EL (cell line): ENCODE results near the gene ST3GAL3.
A peak's percentile ranks its signal among the peaks of the same experiment; 100 is the strongest.

ENCODE experiments used
- DNase-seq: peaks from one replicate; pipeline ENCODE4 v3.0.0-alpha.2; 2016

Gene ST3GAL3

DNA sequence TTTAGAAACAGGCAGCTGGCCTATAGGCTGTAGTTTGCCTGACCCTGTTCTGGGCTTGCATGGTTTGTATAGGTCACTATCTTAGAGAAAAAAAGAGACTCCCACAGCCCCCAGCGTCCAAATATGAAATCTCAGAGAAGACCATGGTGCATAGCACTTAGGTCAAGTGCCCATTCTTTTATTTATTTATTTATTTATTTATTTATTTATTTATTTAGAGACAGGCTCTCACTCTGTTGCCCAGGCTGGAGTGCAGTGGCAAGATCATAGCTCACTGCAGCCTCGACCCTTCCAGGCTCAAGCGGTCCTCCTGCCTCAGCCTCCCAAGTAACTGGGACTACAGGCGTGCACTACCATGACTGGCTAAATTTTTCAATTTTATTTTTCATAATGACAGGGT is 175.4 kb downstream of the ST3GAL3 start:
- no peak for DNase-seq

DNA sequence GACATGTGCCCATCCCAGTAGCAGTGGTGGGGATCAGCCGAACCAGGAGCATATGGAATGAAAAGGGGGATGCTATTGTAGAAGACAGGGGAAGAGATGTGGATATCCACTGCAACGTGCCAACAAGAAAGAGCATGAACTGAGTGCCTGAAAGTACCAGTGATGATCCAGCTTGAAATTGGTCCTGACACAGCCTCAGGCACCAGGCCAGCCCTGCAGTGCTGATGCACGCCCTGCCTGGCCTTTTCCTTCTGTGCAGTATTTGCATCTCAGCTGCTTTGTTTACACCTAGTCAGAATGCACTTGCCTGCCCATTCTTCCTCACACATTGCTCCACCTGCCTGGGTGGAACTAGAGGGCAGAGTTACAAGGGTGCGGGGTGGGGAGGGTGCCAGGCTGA is 176.0 kb downstream of the ST3GAL3 start:
- DNase-seq: no peak

DNA sequence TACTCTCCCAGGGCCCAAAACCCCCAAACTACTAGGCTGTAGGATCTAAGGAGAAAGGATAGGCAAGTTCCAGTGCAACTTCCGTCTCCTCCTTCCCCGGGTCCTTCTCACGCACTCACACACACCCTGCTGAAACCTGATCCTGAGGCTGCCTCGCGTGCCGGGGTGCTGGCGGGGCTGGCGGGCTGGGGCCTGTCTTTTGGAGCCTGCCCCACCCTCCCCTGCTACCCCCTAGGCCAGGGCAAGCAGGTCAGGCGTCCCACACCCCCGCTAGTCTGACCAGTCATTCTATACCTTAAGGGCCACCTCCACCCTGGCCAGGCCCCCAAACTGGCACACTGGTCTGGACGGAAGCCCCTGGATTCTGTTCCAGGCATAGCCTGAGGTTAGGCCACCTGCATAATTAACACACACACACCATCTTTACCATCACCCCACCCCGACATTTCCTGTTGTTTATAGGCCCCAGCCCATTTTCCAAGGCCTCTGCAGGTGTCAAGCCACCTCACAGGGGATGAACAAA is 178.0 kb downstream of the ST3GAL3 start:
- no peak for DNase-seq

DNA sequence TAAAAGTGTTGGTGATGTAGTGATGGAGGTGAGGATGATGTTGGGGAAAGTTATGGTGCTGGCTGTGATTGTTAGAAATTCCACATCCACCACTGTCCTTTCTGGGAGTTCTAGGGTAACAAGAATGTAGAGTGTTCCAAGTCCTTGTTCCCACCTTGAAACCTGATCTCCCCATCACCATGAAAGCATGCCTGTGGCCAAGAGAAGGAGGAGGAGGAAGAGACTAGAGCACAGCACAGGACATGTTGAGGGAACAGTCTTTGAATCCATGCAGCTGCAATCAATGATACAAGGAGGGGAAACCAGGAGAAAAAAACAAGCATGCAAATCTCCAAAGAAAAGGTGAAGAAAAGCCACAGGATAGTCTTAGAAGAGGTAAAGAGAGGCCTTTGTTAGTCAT is 180.4 kb downstream of the ST3GAL3 start:
- no peak for DNase-seq

DNA sequence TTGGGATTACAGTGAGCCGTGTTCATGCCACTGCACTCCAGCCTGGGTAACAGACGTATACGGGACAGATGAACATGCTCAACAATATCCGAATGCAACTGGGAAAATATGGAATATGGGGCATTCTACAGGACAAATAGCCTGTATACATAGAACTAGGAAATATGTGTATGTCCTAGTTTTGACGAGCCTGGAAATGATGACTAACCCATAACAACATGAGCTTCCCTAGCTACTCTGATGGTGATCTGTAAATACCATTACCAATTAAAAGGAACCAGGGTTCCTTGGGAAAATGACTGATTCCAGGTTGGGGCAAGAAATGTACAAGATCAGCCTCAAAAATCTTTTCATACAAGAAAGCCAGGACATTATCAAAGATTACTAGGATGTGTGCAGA is 183.5 kb downstream of the ST3GAL3 start:
- no peak for DNase-seq

DNA sequence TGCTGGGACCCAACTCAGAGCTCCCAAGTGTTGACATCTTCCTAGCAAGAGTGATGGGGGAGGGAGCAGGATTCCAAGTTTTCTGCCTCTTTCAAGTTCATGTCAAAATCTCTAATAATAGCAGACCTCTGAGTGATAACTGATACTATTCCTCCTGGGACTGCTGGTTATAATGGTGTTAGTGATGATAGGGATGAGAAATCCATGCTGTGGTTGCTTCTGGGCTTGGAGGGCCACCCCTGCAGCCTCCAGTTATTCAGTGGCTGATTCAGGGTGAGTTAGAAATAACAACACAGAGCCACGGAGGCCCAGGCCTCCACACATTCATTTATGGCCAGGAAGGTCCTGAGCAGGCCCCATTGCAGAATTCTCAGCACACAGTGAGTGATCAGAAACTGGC is 185.7 kb downstream of the ST3GAL3 start:
- no peak for DNase-seq

DNA sequence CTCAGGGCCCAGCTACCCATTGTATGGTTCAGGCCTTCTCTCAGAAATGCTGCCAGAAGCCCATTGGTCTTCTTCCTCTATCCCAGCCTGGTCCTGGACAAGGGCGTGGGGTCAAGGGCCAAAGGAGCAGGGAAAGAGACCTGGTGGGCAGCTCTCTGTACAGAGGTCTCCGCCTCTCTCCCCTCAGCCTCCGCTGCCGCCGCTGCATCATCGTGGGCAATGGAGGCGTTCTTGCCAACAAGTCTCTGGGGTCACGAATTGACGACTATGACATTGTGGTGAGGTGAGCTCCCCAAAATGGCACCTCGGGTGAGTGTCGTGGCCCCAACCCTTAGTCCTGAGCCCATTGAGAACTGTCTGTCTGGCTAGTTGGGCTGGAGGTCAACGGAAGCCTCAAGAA is 191.6 kb downstream of the ST3GAL3 start:
- no peak for DNase-seq

DNA sequence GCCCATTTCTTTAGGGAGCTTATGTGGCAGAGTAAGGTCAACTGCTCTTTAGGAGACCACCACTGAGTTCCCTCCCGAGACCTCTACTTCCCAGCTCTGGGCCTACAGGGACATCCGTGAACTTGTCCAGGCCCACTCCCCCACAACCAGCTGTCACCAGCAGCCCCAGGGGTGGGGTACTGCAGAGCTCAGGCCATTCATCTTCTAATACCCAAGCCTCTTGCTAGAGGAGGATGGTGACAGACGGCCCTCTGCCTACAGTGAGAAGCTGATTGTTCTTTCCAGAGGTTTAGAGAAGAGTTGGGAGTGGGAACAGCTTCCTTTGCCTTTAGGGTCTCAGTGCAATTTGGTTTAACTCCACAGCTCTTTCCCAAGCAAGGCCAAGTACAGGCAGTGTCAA is 193.1 kb downstream of the ST3GAL3 start:
- DNase-seq: no peak

DNA sequence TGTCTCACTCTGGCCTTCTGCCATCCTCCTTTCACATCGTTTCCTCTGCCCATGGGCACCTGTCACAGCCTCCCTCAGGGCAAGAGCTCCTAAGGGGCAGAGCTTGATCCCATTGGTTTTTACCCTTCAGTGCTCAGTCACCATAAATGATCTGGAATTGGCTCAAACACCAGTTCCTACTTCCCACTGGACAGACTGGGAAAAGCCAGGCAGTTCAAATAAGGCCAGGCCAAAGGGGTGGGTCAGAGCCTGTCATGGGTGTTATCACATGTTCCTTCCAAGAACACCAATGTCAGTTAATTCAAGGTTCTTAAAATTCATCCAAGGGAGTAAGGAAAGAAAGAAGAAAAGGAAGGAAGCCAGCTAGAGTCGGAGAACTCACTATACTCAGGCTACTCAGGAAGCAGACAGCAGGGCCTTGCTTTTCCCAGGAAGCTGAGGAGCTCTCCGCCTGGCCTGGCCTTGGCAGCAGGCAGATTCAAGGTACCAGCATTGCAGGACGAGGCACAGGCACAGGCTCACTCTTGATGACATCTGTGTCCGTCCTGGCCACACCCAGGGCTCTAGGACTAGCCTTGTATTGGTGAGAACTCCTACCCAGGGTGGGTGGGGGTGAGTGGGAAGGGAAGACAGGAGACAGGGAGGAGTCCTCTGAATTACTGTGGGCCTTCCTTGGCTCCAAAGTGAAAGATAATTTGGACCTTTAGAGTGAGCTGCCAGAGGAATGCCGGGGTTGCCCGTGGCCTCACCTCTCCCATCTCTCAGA is 194.0 kb downstream of the ST3GAL3 start:
- DNase-seq: no peak

DNA sequence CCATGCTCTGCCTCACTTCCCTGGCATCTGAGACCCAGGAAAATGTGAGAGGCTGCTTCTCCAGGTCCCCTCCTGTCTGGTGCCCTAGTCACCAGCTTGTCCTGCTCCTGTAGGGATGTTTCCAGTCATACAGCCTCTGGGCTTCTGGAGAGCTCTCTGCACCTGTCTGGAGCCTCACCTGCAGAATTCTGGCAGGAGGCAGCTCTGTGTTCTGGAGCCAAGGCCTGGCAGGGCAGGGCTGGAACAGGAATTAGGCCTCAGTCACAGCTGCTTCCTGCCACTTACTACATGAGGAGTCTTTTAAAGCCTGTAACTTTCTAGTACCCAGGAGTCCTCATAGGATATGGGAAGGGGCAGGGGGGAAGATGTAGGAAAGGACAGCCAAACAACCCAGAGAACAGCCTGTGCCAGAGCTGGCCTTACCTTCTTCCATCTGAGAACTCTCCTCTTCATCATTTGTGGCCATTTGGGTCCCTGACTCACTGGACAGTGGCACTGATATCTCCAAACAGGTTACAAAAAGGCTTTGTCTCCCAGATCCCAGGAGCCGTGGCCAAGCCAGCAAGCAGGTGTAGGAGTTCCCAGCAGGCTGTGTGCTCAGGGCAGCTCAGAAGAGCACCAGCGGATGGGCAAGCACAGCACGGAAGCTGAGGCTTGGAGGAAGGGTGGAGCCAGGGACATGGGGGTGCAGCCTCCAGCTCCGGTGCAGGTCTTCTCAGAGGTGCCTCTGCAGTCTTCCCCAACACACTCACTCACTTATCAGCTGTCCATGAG is 194.9 kb downstream of the ST3GAL3 start:
- no peak for DNase-seq

DNA sequence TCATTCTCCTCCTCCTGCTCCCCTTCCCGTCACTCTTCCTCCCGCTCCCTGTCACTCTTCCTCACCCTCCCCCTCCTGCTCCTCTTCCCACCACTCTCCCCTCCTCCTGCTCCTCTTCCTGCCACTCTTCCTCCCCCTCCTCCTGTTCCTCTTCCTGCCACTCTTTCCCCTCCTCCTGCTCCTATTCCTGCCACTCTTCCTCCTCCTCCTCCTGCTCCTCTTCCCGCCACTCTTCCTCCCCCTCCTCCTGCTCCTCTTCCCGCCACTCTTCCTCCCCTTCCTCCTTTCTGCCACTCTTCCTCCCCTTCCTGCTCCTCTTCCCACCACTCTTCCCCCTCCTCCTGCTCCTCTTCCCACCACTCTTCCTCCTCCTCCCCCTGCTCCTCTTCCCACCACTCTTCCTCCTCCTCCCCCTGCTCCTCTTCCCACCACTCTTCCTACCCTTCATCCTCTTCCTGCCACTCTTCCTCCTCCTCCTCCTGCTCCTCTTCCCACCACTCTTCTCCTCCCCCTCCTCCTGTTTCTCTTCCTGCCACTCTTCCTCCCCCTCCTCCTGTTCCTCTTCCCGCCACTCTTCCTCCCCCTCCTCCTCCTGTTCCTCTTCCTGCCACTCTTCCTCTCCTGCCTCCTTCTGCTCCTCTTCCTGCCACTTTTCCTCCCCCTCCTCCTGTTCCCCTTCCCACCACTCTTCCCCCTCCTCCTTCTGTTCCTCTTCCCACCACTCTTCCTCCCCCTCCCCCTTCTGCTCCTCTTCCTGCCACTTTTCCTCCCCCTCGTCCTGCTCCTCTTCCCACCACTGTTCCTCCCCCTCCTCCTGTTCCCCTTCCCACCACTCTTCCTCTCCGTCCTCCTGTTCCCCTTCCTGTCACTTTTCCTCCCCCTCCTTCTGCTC is 197.6 kb downstream of the ST3GAL3 start:
- DNase-seq: no peak

DNA sequence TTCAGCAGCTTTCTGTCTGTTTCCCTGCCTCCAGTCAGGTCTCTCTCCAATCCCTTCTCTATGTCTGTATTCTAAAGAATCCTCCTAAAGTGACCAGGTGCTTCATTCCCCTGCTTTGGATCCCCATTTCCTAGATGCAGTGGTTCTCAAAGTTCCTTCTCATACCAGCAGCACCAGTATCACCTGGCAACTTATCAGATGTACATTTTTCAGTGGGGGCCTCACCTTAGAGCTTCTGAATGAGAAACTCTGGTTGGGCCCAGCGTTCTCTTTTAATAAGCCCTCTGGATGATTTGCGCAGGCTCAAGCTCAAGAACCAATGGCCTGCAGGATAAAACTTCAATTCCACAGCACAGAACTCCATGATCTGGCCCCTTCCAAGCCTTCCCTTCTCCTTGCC is 200.9 kb downstream of the ST3GAL3 start:
- DNase-seq: no peak

DNA sequence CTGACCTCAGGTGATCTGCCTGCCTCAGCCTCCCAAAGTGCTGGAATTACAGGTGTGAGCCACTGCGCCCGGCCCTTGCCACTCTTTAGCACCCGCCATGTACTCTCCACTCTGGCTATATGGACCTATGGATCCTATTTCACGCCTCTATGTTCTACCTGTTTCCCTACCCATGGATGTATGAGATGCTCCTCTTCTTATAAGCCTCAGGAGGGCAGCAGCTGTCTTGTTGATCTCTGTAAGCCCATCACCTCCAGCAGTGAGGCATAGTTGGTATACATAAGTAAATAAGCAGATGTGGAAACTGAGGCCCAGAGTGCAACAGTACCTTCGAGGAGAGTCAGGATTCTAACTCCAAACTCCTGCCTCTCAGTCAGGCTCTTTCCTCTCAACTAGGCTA is 201.5 kb downstream of the ST3GAL3 start:
- no peak for DNase-seq

DNA sequence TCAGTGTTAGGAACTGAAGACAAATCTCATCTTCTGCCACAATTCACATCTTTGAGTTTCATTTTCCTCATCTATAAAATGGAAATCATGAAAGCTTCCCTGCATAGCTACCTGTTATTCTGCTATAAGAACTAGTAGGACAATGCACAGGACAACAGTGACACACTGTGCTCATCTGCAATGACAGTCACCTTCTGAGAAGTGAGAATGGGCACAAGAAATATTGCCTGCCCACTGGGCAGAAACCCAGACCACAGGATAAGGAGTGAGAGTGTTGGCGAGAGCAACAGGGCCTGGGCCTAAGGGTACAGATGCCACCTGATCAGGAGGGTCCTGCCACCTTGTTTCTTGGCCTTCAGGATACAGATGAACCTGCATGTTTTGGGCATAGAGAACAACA is 203.0 kb downstream of the ST3GAL3 start:
- DNase-seq: no peak

DNA sequence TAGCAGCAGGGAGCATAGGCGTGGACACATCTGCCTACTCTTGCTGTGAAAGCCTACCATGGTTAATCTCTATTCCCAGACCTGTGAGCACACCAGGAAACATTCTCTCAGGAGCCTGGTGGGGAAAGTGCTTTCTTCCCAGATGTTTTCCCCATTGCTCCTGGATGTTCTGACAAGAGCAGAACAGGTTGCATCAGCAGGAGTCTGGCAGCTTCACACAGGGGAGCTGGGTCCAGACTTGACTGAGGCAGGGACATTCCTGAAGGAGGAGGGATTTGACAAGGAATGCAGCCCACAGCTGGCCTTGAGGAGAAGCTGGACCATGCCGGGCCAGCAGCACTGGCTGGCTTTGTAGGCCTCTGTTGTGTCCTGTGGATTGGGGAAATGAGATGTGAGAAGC is 205.3 kb downstream of the ST3GAL3 start:
- DNase-seq: peak; percentile 63

DNA sequence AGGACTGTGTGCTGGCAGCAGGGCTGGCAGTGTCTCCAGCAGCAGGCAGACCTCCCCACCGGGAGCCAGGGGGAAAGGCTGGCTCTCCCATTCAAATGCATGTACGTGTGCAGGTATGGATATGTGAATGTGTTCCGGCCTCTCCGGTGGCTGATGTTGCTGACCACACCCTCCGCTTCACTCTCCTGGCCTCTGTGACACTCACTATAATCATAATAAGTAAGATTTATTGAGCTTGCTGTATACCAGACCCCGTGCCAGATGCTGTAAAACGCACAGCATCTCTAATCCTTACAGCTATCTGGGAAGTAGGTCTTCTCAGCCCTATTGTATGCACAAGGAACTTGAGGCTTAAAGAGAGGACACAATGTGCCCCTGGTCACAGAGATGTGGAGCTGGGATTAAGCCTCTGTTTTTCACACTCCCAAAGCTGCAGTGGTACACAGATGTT is 205.7 kb downstream of the ST3GAL3 start:
- DNase-seq: no peak

DNA sequence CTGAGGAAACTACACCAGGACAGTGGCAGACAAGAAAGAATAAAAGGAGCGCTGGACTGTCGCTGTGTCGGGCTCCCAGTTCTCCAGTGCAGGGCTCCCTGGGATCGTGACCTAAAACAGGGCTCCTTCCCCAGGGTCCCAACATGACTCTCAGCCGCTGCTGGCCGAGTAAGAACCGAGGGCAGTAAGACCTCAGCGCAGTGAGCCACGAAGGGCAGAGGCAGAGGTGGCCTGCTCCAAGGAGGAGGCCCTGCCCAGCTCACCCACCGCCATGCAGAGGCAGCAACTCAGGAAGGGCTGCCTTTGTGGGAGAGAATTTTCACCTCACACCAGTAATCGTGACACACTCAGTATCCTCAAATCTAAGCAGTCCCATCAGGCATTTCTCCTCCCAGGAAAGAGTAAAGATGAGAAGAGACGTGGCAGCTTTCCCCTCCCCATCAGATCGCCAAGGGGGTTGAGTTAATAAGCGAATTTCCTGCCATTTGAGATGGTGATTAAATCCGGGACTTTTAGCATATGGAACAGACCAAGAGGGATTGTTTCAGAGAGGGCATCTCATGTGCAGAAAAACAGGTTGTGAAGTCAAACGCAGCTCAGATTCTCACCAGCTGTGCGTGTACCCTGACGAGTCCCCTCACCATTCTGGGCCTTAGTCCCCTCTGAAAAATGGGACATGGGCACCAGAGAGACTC is 206.5 kb downstream of the ST3GAL3 start:
- DNase-seq: no peak

DNA sequence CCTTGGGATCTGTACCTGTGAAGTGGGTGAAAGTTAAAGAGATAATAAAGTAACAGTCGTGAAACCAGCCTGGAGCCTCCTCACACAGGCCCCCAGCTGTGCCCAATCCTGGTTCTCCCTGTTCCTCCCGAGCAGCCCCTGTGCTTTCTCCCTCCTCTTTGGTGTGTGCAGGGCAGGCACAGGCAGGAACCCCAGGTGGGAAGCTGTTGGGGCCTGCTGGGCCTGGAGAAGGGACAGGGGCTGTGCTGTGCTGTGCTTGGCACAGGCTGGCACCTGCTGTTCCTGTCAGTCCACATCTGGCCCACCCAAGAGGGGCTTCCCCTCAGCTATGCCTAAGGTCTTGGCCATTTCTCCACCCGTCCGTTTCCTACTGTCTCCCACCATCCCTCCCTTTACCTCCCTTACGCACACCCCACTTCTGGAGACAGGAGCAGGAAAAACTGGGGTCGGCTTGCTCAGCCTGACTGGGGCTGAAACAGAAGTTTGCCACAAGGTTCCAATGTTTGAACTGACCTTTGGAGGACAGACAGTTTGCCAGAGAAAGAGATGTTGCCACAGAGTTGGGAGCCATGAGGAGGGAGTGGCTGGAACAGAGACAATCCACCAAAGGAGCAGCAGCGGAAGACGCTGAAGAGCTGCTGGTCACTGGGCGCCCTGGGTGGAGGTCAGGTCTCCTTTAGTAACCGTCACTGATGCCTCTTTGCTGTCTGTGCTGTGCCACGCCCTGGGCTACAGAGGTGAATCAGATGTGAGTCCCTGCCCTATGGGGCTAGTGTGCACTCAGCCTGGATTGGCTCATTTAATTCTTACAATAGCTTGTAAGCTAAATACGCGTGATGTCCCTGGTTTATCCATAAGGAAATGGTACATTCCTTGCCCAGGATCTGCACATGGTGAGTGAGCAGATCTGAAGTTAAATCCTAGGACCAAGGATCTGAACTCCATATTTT is 207.5 kb downstream of the ST3GAL3 start:
- no peak for DNase-seq

DNA sequence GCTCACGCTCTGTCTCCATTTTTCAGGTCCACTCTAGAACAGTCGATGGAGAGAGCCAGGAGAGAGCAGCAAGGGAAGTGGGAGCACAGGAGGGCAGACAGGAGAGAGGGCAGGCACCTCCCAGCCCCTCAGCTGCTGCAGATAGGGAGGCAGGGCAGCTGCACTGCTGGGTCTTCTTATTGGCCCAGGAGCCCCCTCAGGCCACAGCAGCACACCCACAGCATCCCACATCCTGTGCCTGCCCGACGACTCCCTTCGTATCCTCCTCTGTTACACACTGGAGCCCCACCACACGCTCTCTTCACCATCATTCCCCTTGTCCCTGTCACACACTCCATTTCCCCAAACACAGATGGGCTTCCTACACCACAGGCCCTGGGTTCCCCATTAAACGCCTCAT is 212.6 kb downstream of the ST3GAL3 start:
- DNase-seq: no peak

DNA sequence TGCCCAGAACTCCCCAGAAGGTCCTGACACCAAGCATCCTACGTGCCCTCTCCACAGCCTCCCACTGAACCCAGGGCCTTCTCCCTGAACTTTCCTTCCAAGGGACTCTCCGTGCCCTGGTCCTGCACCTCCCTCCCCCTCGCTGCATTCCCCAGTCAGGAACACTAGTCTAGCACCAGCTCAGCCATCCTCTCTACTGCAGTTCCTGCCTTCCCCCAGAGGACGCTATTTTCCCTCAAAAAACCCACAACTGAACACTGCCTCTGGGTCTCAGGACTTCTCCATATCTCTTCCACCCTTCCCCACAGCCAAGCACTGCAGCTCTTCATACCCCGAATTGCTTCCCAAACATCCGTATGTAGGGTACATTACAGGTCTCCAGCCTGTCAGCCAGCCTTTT is 213.7 kb downstream of the ST3GAL3 start:
- DNase-seq: no peak

DNA sequence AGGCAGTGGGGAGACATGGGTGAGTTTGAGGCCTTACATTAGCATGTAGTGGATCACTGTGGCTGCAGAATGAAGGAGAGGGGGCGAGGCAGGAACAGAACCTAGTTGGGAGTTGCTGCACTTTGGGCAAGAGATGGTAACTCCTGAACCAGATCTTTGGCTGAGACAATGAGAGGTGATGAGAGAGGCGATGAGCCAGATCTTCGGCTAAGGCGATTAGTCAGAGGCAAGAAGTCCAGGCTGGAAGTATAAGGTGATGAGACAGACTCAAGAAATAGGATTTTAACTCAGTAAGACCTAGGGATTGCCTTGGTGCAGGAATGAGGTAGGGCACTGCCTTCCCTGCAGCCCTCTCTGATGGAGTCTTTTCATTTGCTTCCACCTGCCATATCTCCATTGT is 217.2 kb downstream of the ST3GAL3 start:
- DNase-seq: peak; percentile 48
